OCI-LY3 (cell line): ENCODE data around the gene SVBP.
A peak's percentile ranks its signal among the peaks of the same experiment; 100 is the strongest.

ENCODE experiments used
- H2AFZ ChIP-seq: fragments of 200-600, 300-600 bp; shearing (Covaris generic); 2 replicates; pipeline ENCODE4 v1.6.0; 2014; ENCODE audit warnings: antibody characterized with exemption, low read depth, low read length
- H3K27ac ChIP-seq: fragments of 200-600, 300-600 bp; sonication (generic); 2 replicates; pipeline ENCODE4 v1.5.1; 2014; ENCODE audit warnings: mild to moderate bottlenecking, low read length, moderate library complexity, mixed read lengths
- H3K27me3 ChIP-seq: fragments of 200-600, 300-600 bp; sonication (generic); 2 replicates; pipeline ENCODE4 v1.6.1; 2014; ENCODE audit warnings: low read depth, low read length, mixed read lengths
- H3K36me3 ChIP-seq: fragments of 200-600, 300-600 bp; sonication (generic); replicated peaks from 2 replicates; pipeline ENCODE3; 2014; ENCODE audit warnings: low read depth, low read length, mixed read lengths
- H3K4me1 ChIP-seq: fragments of 300-600, 200-600 bp; sonication (generic); 2 replicates; pipeline ENCODE4 v1.6.1; 2014; ENCODE audit warnings: low read length, mixed read lengths
- H3K4me2 ChIP-seq: fragments of 200-600, 300-600 bp; sonication (generic); 2 replicates; pipeline ENCODE4 v1.6.1; 2014; ENCODE audit warnings: low read length, mixed read lengths
- H3K4me3 ChIP-seq: fragments of 300-600, 200-600 bp; sonication (generic); 2 replicates; pipeline ENCODE4 v1.5.1; 2014; ENCODE audit warnings: antibody characterized with exemption, mild to moderate bottlenecking, low read length, moderate library complexity
- H3K79me2 ChIP-seq: fragments of 300-600, 200-600 bp; shearing (Covaris generic); 2 replicates; pipeline ENCODE4 v1.6.1; 2014; ENCODE audit warnings: mild to moderate bottlenecking, low read length, mixed read lengths
- H3K9ac ChIP-seq: fragments of 300-600, 200-600 bp; shearing (Covaris generic); 2 replicates; pipeline ENCODE4 v1.6.0; 2014; ENCODE audit warnings: mild to moderate bottlenecking, low read length, moderate library complexity
- H3K9me3 ChIP-seq: fragments of 200-600, 300-600 bp; shearing (Covaris generic); 2 replicates; pipeline ENCODE4 v1.6.1; 2014; ENCODE audit warnings: low read length, mixed read lengths; ENCODE audit not compliant: insufficient read depth
- H4K20me1 ChIP-seq: fragments of 200-600, 300-600 bp; sonication (generic); 2 replicates; pipeline ENCODE4 v1.6.1; 2016; ENCODE audit warnings: low read length, mixed read lengths; ENCODE audit not compliant: insufficient read depth
- CTCF ChIP-seq: fragments of 200-600, 300-600 bp; sonication (generic); IDR thresholded peaks from 2 replicates; pipeline ENCODE4 v1.5.1; 2014; ENCODE audit warnings: antibody characterized with exemption, low read length, low read depth
- EZH2phosphoT487 ChIP-seq: fragments of 200-600 bp; shearing (Covaris generic); IDR thresholded peaks from 2 replicates; pipeline ENCODE4 v1.6.1; 2018; ENCODE audit warnings: antibody characterized with exemption, mixed run types, low read depth

Gene SVBP

GRCh38 chr1:42779725-42780124 lies 37.5 kb downstream of the SVBP start:
- peaks cover 19% of the 10 kb centered on the region for H3K36me3 ChIP-seq

DNA sequence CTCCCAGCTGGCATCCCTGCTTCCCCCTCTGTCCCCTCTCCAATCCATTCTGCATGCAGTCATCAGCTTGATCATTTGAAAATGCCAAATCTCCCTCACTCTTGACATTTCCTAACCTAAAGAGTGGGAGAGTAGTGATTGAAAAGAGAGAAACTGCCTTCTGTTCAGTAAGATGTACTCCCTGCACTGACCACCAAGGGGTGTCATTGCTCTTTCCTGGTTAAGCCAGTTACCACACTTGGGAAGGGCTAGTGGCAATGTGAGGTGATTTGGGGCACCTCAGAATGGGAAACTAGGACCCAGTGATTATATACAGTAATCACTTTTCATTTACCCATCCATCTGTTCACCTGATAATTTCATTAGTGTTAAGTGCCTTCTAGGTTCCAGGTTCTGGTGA lies 39.3 kb downstream of the SVBP start:
- Histone ChIP-seq H3K9ac (no peak overlapping the region), H3K4me1 (no peaks in the 10 kb centered on the region), H3K4me2 (no peak overlapping the region), H3K9me3 (no peaks in the 10 kb centered on the region), H4K20me1 (no peaks in the 10 kb centered on the region), H2AFZ (no peak overlapping the region), H3K27ac (no peak overlapping the region), H3K27me3 (no peaks in the 10 kb centered on the region), H3K4me3 (no peak overlapping the region), H3K79me2 (no peaks in the 10 kb centered on the region), H3K36me3 (peaks cover 19% of the 10 kb centered on the region)
- peak; percentile 56 for TF ChIP-seq CTCF
- TF ChIP-seq EZH2phosphoT487 = no peak

More at GRCh38 chr1:42779725-42780124, 37.5 kb downstream of the SVBP start:
- Histone ChIP-seq H2AFZ (no peak overlapping the region), H3K4me3 (no peak overlapping the region), H4K20me1 (no peaks in the 10 kb centered on the region), H3K27me3 (no peaks in the 10 kb centered on the region), H3K79me2 (no peaks in the 10 kb centered on the region), H3K4me1 (no peaks in the 10 kb centered on the region), H3K4me2 (no peak overlapping the region), H3K9me3 (no peaks in the 10 kb centered on the region), H3K9ac (no peak overlapping the region), H3K27ac (no peak overlapping the region)
- TF ChIP-seq CTCF (no peak), EZH2phosphoT487 (no peak)

GRCh38 chr1:42776502-42776901 lies 40.7 kb downstream of the SVBP start:
- TF ChIP-seq CTCF = no peak
- TF ChIP-seq EZH2phosphoT487 = no peak
- no peaks in the 10 kb centered on the region for H3K27me3 ChIP-seq
- H3K4me3 ChIP-seq = no peak overlapping the region
- peaks cover 19% of the 10 kb centered on the region for H3K36me3 ChIP-seq
- H3K4me2 ChIP-seq = no peak overlapping the region
- H4K20me1 ChIP-seq = no peaks in the 10 kb centered on the region
- no peaks in the 10 kb centered on the region for H3K79me2 ChIP-seq
- H3K27ac ChIP-seq = no peak overlapping the region
- H2AFZ ChIP-seq = no peak overlapping the region
- H3K4me1 ChIP-seq = no peaks in the 10 kb centered on the region
- no peaks in the 10 kb centered on the region for H3K9me3 ChIP-seq
- no peak overlapping the region for H3K9ac ChIP-seq

DNA sequence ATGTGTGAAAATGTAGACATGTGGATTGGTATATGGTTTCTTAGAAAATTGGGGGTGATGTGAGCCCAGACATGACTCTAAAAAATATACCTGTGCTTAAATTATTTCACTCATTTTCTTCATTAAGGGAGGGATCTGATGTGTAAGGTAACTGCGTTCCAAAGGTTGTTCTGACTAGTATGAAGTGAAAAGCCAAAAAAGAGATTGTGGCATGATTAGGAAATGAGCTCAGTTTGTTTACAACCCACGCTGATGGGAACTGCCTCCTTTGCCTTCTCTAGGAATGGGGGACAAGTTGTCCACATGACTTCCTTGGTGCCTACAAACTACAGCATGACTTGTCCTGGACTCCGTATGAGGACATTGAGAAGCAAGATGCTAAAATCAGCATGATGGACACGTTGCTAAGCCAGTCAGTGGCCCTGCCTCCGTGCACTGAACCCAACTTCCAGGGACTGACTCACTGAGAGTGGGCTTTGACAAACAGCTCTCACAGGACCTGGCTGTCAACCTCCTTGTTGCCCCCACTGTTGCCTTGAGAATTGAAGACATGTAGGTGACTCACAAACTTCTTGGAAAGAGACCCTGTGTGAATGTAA lies 42.2 kb downstream of the SVBP start:
- TF ChIP-seq CTCF = no peak
- no peak overlapping the region for H3K4me3 ChIP-seq
- no peak overlapping the region for H3K4me2 ChIP-seq
- H3K27ac ChIP-seq = no peak overlapping the region
- H4K20me1 ChIP-seq = no peaks in the 10 kb centered on the region
- no peaks in the 10 kb centered on the region for H3K27me3 ChIP-seq
- no peaks in the 10 kb centered on the region for H3K9me3 ChIP-seq
- H2AFZ ChIP-seq = no peak overlapping the region
- H3K79me2 ChIP-seq = no peaks in the 10 kb centered on the region
- H3K4me1 ChIP-seq = no peaks in the 10 kb centered on the region
- no peak overlapping the region for H3K9ac ChIP-seq
- H3K36me3 ChIP-seq = peaks cover 19% of the 10 kb centered on the region
